Neuronal stem cell (in vitro differentiated cells): ENCODE results near the gene EXOC3L4.
"Not testable (repeated sequence)": the region's sequence is repeated elsewhere in the genome, so short reads cannot be mapped to it uniquely, and the experiment has no call there.

Experiments
- DNase-seq: peaks from one replicate; pipeline ENCODE4 v3.0.0-alpha.2; 2013; ENCODE audit warnings: low spot score
- H2AFZ ChIP-seq: one replicate; pipeline ENCODE4 v1.6.1; 2013; ENCODE audit warnings: mild to moderate bottlenecking, low read length, inconsistent platforms
- H2AK5ac ChIP-seq: 2 replicates; pipeline ENCODE4 v1.6.1; 2013; ENCODE audit warnings: low read depth, mild to moderate bottlenecking, inconsistent platforms, low read length, moderate library complexity, mixed read lengths
- H2BK120ac ChIP-seq: 2 replicates; pipeline ENCODE4 v1.6.1; 2013; ENCODE audit warnings: low read depth, mild to moderate bottlenecking, inconsistent platforms, low read length, moderate library complexity, mixed read lengths
- H2BK12ac ChIP-seq: one replicate; pipeline ENCODE4 v1.6.1; 2013; ENCODE audit warnings: low read length, inconsistent platforms
- H2BK15ac ChIP-seq: 2 replicates; pipeline ENCODE4 v1.6.1; 2013; ENCODE audit warnings: mild to moderate bottlenecking, low read length, inconsistent platforms, mixed read lengths
- H2BK5ac ChIP-seq: one replicate; pipeline ENCODE4 v1.6.1; 2013; ENCODE audit warnings: inconsistent platforms, mild to moderate bottlenecking, low read length, moderate library complexity
- H3K14ac ChIP-seq: one replicate; pipeline ENCODE4 v1.6.1; 2013; ENCODE audit warnings: low read length, inconsistent platforms
- H3K18ac ChIP-seq: 2 replicates; pipeline ENCODE4 v1.6.1; 2013; ENCODE audit warnings: low read length, inconsistent platforms
- H3K23ac ChIP-seq: 2 replicates; pipeline ENCODE4 v1.6.1; 2013; ENCODE audit warnings: low read depth, mild to moderate bottlenecking, mixed read lengths, low read length, inconsistent platforms; ENCODE audit not compliant: poor library complexity
- H3K27ac ChIP-seq: replicated peaks from 3 replicates; pipeline ENCODE4 v1.5.1; 2013; ENCODE audit warnings: low read length, inconsistent platforms
- H3K27me3 ChIP-seq, 3 experiments: 2 replicates each; pipeline ENCODE4 v1.6.1; 2013; ENCODE audit warnings: low read length in 3 of 3, mild to moderate bottlenecking in 2 of 3, inconsistent platforms in 1 of 3, low read depth in 1 of 3, mixed read lengths in 1 of 3, moderate library complexity in 1 of 3; ENCODE audit not compliant: control insufficient read depth in 3 of 3, insufficient read depth in 3 of 3
- H3K36me3 ChIP-seq, 2 donors: replicated peaks in 1 of 2; 2 replicates each; pipeline ENCODE4 v1.6.1; 2013; ENCODE audit warnings: low read length in 2 of 2; ENCODE audit not compliant: control insufficient read depth in 2 of 2, insufficient read depth in 2 of 2
- H3K4ac ChIP-seq: 2 replicates; pipeline ENCODE4 v1.6.1; 2013; ENCODE audit warnings: inconsistent platforms, mild to moderate bottlenecking, low read length, moderate library complexity
- H3K4me1 ChIP-seq, 2 donors: 1 replicate in 1 of 2; 2 replicates in 1 of 2; pipeline ENCODE4 v1.6.1; 2013; ENCODE audit warnings: low read length in 2 of 2, low read depth in 1 of 2; ENCODE audit not compliant: control insufficient read depth in 2 of 2, insufficient read depth in 1 of 2
- H3K4me2 ChIP-seq: one replicate; pipeline ENCODE4 v1.6.1; 2013; ENCODE audit warnings: mild to moderate bottlenecking, low read length, inconsistent platforms; ENCODE audit not compliant: insufficient read depth, poor library complexity, severe bottlenecking
- H3K4me3 ChIP-seq, 2 donors: 2 replicates each; pipeline ENCODE4 v1.5.1; 2013; ENCODE audit warnings: low read length in 2 of 2, mild to moderate bottlenecking in 2 of 2, inconsistent platforms in 1 of 2, moderate library complexity in 1 of 2
- H3K79me1 ChIP-seq: one replicate; pipeline ENCODE4 v1.6.1; 2013; ENCODE audit warnings: low read depth, mild to moderate bottlenecking, inconsistent platforms, low read length, moderate library complexity
- H3K9ac ChIP-seq: one replicate; pipeline ENCODE4 v1.6.1; 2013; ENCODE audit warnings: mild to moderate bottlenecking, low read depth, low read length, inconsistent platforms; ENCODE audit not compliant: poor library complexity
- H3K9me3 ChIP-seq, 2 donors: replicated peaks in 1 of 2; 2 replicates each; pipeline versions ENCODE3 to v1.6.1; 2013; ENCODE audit warnings: low read length in 2 of 2, mild to moderate bottlenecking in 2 of 2, inconsistent platforms in 1 of 2, low read depth in 1 of 2, mixed read lengths in 1 of 2, moderate library complexity in 1 of 2; ENCODE audit not compliant: control insufficient read depth in 2 of 2, insufficient read depth in 1 of 2
- H4K8ac ChIP-seq: one replicate; pipeline ENCODE4 v1.6.1; 2013; ENCODE audit warnings: low read depth, mild to moderate bottlenecking, inconsistent platforms, low read length, moderate library complexity
- H4K91ac ChIP-seq: one replicate; pipeline ENCODE4 v1.6.1; 2013; ENCODE audit warnings: low read length, low read depth, mild to moderate bottlenecking, inconsistent platforms; ENCODE audit not compliant: poor library complexity
- WGBS, 2 donors: extraction: QIAGEN DNeasy Blood & Tissue Kit; methylation state at CpG; one replicate each; pipeline ENCODE4 v1.1.7; 2013; ENCODE audit warnings: missing lambda C conversion rate in 2 of 2, mixed read lengths in 1 of 2; ENCODE audit not compliant: insufficient read length in 2 of 2, insufficient replicate concordance in 1 of 2; ENCODE audit errors: extremely low coverage in 2 of 2; 5-methylcytosine and 5-hydroxymethylcytosine counted together

Gene EXOC3L4

GRCh38 chr14:103151270-103151945 lies 56.9 kb downstream of the EXOC3L4 start:
- Histone ChIP-seq H3K4me1 (peaks cover 0 to 2% of the 10 kb centered on the region in 2 donors), H4K8ac (no peak overlapping the region), H3K9me3 (no peaks in the 10 kb centered on the region), H2BK12ac (no peak overlapping the region), H3K9ac (no peak overlapping the region), H3K27ac (no peak overlapping the region), H3K4ac (no peak overlapping the region), H4K91ac (no peak overlapping the region), H3K4me3 (no peak overlapping the region), H2BK120ac (no peak overlapping the region), H3K14ac (no peak overlapping the region), H3K79me1 (no peaks in the 10 kb centered on the region), H3K23ac (no peak overlapping the region), H2BK15ac (no peak overlapping the region), H3K27me3 (peaks cover 0 to 17% (median 0%) of the 10 kb centered on the region in 3 experiments), H2BK5ac (no peak overlapping the region), H3K4me2 (no peak overlapping the region), H3K18ac (no peak overlapping the region), H3K36me3 (no peaks in the 10 kb centered on the region), H2AFZ (no peak overlapping the region), H2AK5ac (no peak overlapping the region)
- WGBS, 2 donors: no CpG with 5 or more reads among the region's 15 CpGs
- no peak for DNase-seq

GRCh38 chr14:103155010-103155409 lies 60.5 kb downstream of the EXOC3L4 start:
- H2BK120ac ChIP-seq: no peak overlapping the region
- H3K23ac ChIP-seq: no peak overlapping the region
- H3K14ac ChIP-seq: no peak overlapping the region
- no peak overlapping the region for H3K9ac ChIP-seq
- H2AK5ac ChIP-seq: no peak overlapping the region
- no peak for DNase-seq
- no peak overlapping the region for H2BK12ac ChIP-seq
- no peaks in the 10 kb centered on the region for H3K36me3 ChIP-seq
- H3K4me3 ChIP-seq: no peak overlapping the region
- H3K4me1 ChIP-seq: peaks cover 0 to 2% of the 10 kb centered on the region in 2 donors
- WGBS, 2 donors: no CpG with 5 or more reads among the region's 6 CpGs
- peak overlapping the region; percentile 39 for H2BK5ac ChIP-seq
- peaks cover 0 to 28% (median 0%) of the 10 kb centered on the region in 3 experiments for H3K27me3 ChIP-seq
- no peak overlapping the region for H4K8ac ChIP-seq
- H3K27ac ChIP-seq: no peak overlapping the region
- no peak overlapping the region for H2AFZ ChIP-seq
- H3K4ac ChIP-seq: no peak overlapping the region
- no peak overlapping the region for H4K91ac ChIP-seq
- H3K4me2 ChIP-seq: no peak overlapping the region
- no peaks in the 10 kb centered on the region for H3K79me1 ChIP-seq
- H3K9me3 ChIP-seq: no peaks in the 10 kb centered on the region
- peak overlapping the region; percentile 64 for H3K18ac ChIP-seq
- H2BK15ac ChIP-seq: no peak overlapping the region

GRCh38 chr14:103155416-103155815 lies 60.9 kb downstream of the EXOC3L4 start:
- not testable (repeated sequence) for H3K4me1 ChIP-seq, H3K36me3 ChIP-seq, H3K27ac ChIP-seq

GRCh38 chr14:103155826-103156394 lies 61.4 kb downstream of the EXOC3L4 start:
- no peak overlapping the region for H3K23ac ChIP-seq

More at GRCh38 chr14:103155416-103155815, 60.9 kb downstream of the EXOC3L4 start:
- not testable (repeated sequence) for H4K91ac ChIP-seq, H3K4me2 ChIP-seq, DNase-seq, H3K9me3 ChIP-seq, H2AFZ ChIP-seq, H2BK12ac ChIP-seq, H4K8ac ChIP-seq, H3K79me1 ChIP-seq, H3K9ac ChIP-seq, H3K4ac ChIP-seq, H3K14ac ChIP-seq, H3K23ac ChIP-seq, H3K4me3 ChIP-seq
- H3K18ac ChIP-seq: peak overlapping the region; percentile 38
- peak overlapping the region; percentile 44 for H2BK120ac ChIP-seq
- peak overlapping the region; percentile 84 for H2AK5ac ChIP-seq
- peak overlapping the region; percentile 39 for H2BK5ac ChIP-seq
- peak overlapping the region; percentile 83 for H2BK15ac ChIP-seq
- WGBS, 2 donors: no CpG with 5 or more reads among the region's 12 CpGs
- H3K27me3 ChIP-seq: peaks cover 0 to 28% (median 0%) of the 10 kb centered on the region in 3 experiments

More at GRCh38 chr14:103155826-103156394, 61.4 kb downstream of the EXOC3L4 start:
- no peak overlapping the region for H2AFZ ChIP-seq
- H2BK15ac ChIP-seq: peak overlapping the region; percentile 83
- no peaks in the 10 kb centered on the region for H3K36me3 ChIP-seq
- peak overlapping the region; percentile 46 for H3K18ac ChIP-seq
- WGBS, 2 donors: no CpG with 5 or more reads among the region's 9 CpGs
- H3K27me3 ChIP-seq: peaks cover 0 to 27% (median 0%) of the 10 kb centered on the region in 3 experiments
- no peaks in the 10 kb centered on the region for H3K9me3 ChIP-seq
- DNase-seq: no peak
- H3K27ac ChIP-seq: no peak overlapping the region
- H2BK12ac ChIP-seq: peak overlapping the region; percentile 35
- H3K4me2 ChIP-seq: no peak overlapping the region
- H3K4ac ChIP-seq: no peak overlapping the region
- no peaks in the 10 kb centered on the region for H3K79me1 ChIP-seq
- H3K9ac ChIP-seq: no peak overlapping the region
- H2BK120ac ChIP-seq: peak overlapping the region; percentile 44
- H3K14ac ChIP-seq: peak overlapping the region; percentile 33
- H4K8ac ChIP-seq: no peak overlapping the region
- H2BK5ac ChIP-seq: no peak overlapping the region
- H3K4me3 ChIP-seq: no peak overlapping the region
- peak overlapping the region; percentile 84 for H2AK5ac ChIP-seq
- H4K91ac ChIP-seq: no peak overlapping the region
- peaks cover 0 to 2% of the 10 kb centered on the region in 2 donors for H3K4me1 ChIP-seq
